IMR-90 (cell line): ENCODE results near the gene COLEC12. TPM values are rescaled to one million over a fixed set of nuclear protein-coding genes. Genes with fewer than 3 reads are reported as not detected.

Experiments used
- ATAC-seq: fragments of 200-7000 bp; cut with Tn5 transposase; 2 replicates; pipeline ENCODE4 v1.9.1; 2020; ENCODE audit warnings: low read depth, mild to moderate bottlenecking, moderate library complexity
- BruUV-seq: library from RNA; stranded (reverse); fragments of 400-500 nt; replicated peaks from 2 replicates; lab custom pipeline; 2021; lab: Mats Ljungman, UMichigan
- CTCF ChIA-PET: fragments of 300-600 bp; formaldehyde crosslinking; extraction: SDS; loops from one replicate; lab custom pipeline; 2021; ENCODE audit warnings: antibody characterized with exemption; lab: Yijun Ruan, JAX
- POLR2A ChIA-PET: fragments of 300-600 bp; sonication (Branson Sonifier 250); formaldehyde crosslinking; loops from one replicate; lab custom pipeline; 2022; ENCODE audit warnings: antibody characterized with exemption; ENCODE audit not compliant: unreplicated experiment; lab: Charles Lee
- DNase-seq: peaks from one replicate; pipeline ENCODE4 v3.0.0; 2013
- H2AFZ ChIP-seq: replicated peaks from 2 replicates; pipeline ENCODE3; 2013; ENCODE audit warnings: low read length, mild to moderate bottlenecking; ENCODE audit not compliant: poor library complexity
- H2AK5ac ChIP-seq: 2 replicates; pipeline ENCODE4 v1.6.1; 2013; ENCODE audit warnings: low read depth, low read length, inconsistent platforms
- H2AK9ac ChIP-seq: replicated peaks from 2 replicates; pipeline ENCODE3; 2013; ENCODE audit warnings: mild to moderate bottlenecking, low read depth, low read length, moderate library complexity; ENCODE audit not compliant: poor library complexity
- H2BK120ac ChIP-seq: 2 replicates; pipeline ENCODE4 v1.6.1; 2013; ENCODE audit warnings: low read depth, low read length, inconsistent platforms
- H2BK15ac ChIP-seq: 3 replicates; pipeline ENCODE4 v1.6.1; 2013; ENCODE audit warnings: low read depth, low read length, inconsistent platforms
- H2BK20ac ChIP-seq: 2 replicates; pipeline ENCODE4 v1.6.1; 2013; ENCODE audit warnings: low read depth, mild to moderate bottlenecking, inconsistent platforms, low read length, moderate library complexity
- H2BK5ac ChIP-seq: 2 replicates; pipeline ENCODE4 v1.6.1; 2013; ENCODE audit warnings: mild to moderate bottlenecking, low read depth, low read length, inconsistent platforms; ENCODE audit not compliant: poor library complexity, severe bottlenecking
- H3K14ac ChIP-seq: replicated peaks from 2 replicates; pipeline ENCODE4 v1.6.1; 2013; ENCODE audit warnings: low read depth, low read length, inconsistent platforms
- H3K18ac ChIP-seq: 2 replicates; pipeline ENCODE4 v1.6.1; 2013; ENCODE audit warnings: low read depth, low read length, control low read depth
- H3K23ac ChIP-seq: 2 replicates; pipeline ENCODE4 v1.6.1; 2013; ENCODE audit warnings: low read depth, low read length, inconsistent platforms
- H3K27ac ChIP-seq: 2 replicates; pipeline ENCODE4 v1.5.1; 2013; ENCODE audit warnings: mild to moderate bottlenecking, control low read depth, low read length; ENCODE audit not compliant: insufficient read depth
- H3K27me3 ChIP-seq: 2 replicates; pipeline ENCODE4 v1.6.1; 2013; ENCODE audit warnings: low read length; ENCODE audit not compliant: control insufficient read depth, insufficient read depth
- H3K36me3 ChIP-seq: 2 replicates; pipeline ENCODE4 v1.6.1; 2013; ENCODE audit warnings: low read length, mixed read lengths; ENCODE audit not compliant: control insufficient read depth, insufficient read depth
- H3K4ac ChIP-seq: 2 replicates; pipeline ENCODE4 v1.6.1; 2013; ENCODE audit warnings: low read depth, low read length, inconsistent platforms
- H3K4me1 ChIP-seq: 2 replicates; pipeline ENCODE4 v1.6.1; 2013; ENCODE audit warnings: low read length, mixed read lengths; ENCODE audit not compliant: control insufficient read depth, insufficient read depth
- H3K4me2 ChIP-seq: 2 replicates; pipeline ENCODE4 v1.6.1; 2013; ENCODE audit warnings: low read depth, mild to moderate bottlenecking, control low read depth, low read length, moderate library complexity
- H3K4me3 ChIP-seq: 2 replicates; pipeline ENCODE4 v1.5.1; 2013; ENCODE audit warnings: low read depth, mild to moderate bottlenecking, control low read depth, low read length, moderate library complexity; ENCODE audit not compliant: insufficient read depth
- H3K56ac ChIP-seq: 2 replicates; pipeline ENCODE4 v1.6.1; 2013; ENCODE audit warnings: low read length, inconsistent platforms; ENCODE audit not compliant: insufficient read depth; ENCODE audit errors: extremely low read depth
- H3K79me1 ChIP-seq, 2 experiments: 2 replicates each; pipeline ENCODE4 v1.6.1; 2013; ENCODE audit warnings: low read length in 2 of 2, inconsistent platforms in 1 of 2, low read depth in 1 of 2
- H3K9ac ChIP-seq: 2 replicates; pipeline ENCODE4 v1.6.1; 2013; ENCODE audit warnings: low read depth, low read length, control low read depth
- H3K9me1 ChIP-seq: 2 replicates; pipeline ENCODE4 v1.6.1; 2013; ENCODE audit warnings: low read length, inconsistent platforms; ENCODE audit not compliant: insufficient read depth
- H3K9me3 ChIP-seq: 2 replicates; pipeline ENCODE4 v1.6.1; 2013; ENCODE audit warnings: low read length; ENCODE audit not compliant: control insufficient read depth, insufficient read depth
- H4K20me1 ChIP-seq: 2 replicates; pipeline ENCODE4 v1.6.1; 2013; ENCODE audit warnings: low read length, inconsistent platforms; ENCODE audit not compliant: insufficient read depth
- H4K5ac ChIP-seq: 2 replicates; pipeline ENCODE4 v1.6.1; 2013; ENCODE audit warnings: mild to moderate bottlenecking, low read depth, low read length, control low read depth
- H4K8ac ChIP-seq, 2 experiments: 2 replicates each; pipeline ENCODE4 v1.6.1; 2013; ENCODE audit warnings: low read depth in 2 of 2, low read length in 2 of 2, control low read depth in 1 of 2, inconsistent platforms in 1 of 2
- H4K91ac ChIP-seq: 2 replicates; pipeline ENCODE4 v1.6.1; 2013; ENCODE audit warnings: low read depth, low read length, inconsistent platforms; ENCODE audit not compliant: insufficient read depth
- BHLHE40 ChIP-seq: fragments of 150-350 bp; IDR thresholded peaks from 2 replicates; pipeline ENCODE4 v1.6.1; 2016; ENCODE audit warnings: mild to moderate bottlenecking, low read depth, low read length
- FOS ChIP-seq: fragments of 150-350 bp; IDR thresholded peaks from 2 replicates; pipeline ENCODE4 v1.6.1; 2016; ENCODE audit warnings: low read depth, low read length
- RAD21 ChIP-seq: IDR thresholded peaks from 2 replicates; pipeline ENCODE4 v1.6.1; 2012; ENCODE audit warnings: low read length, improper control_type of control experiment
- WGBS, 2 experiments: methylation state at CpG; one replicate each; pipeline versions ENCODE4 v1.1.5 to v1.1.7; 2013; ENCODE audit warnings: missing lambda C conversion rate in 2 of 2; ENCODE audit not compliant: insufficient read length in 1 of 2; ENCODE audit errors: extremely low coverage in 2 of 2; 5-methylcytosine and 5-hydroxymethylcytosine counted together
- dilution Hi-C: fragments of 300-500 bp; cut with HindIII; formaldehyde crosslinking; loops from one replicate; pipeline ENCODE4 v1.14.3; 2018; ENCODE audit warnings: low sequenced_read_pairs; ENCODE audit not compliant: unreplicated experiment
- in situ Hi-C: fragments of 300-500 bp; cut with MboI; formaldehyde crosslinking; loops from 3 replicates; pipeline ENCODE4 v1.14.3; 2019; ENCODE audit warnings: low sequenced_read_pairs, inconsistent platforms, mixed read lengths
- intact Hi-C: fragments of 100-400 bp; cut with micrococcal nuclease; formaldehyde crosslinking; loops from 2 replicates; pipeline ENCODE4 v1.10.0; 2022
- polyA plus RNA-seq, 3 experiments: library from polyadenylated mRNA; depleted of rRNA; stranded (reverse); fragments of >200 nt; gene quantifications; 2 replicates each; pipeline ENCODE4 v1.2.3, GENCODE V29; 2012; ENCODE audit warnings: low replicate concordance in 1 of 3
- total RNA-seq: library from RNA; depleted of rRNA; stranded (reverse); fragments of >200 nt; gene quantifications from 2 replicates; pipeline ENCODE4 v1.2.3, GENCODE V29; 2012
- TF ChIP-seq, protein P1 (sequence below): fragments of 150-350 bp; IDR thresholded peaks from 2 replicates; pipeline ENCODE4 v1.6.1; 2016; ENCODE audit warnings: low read depth, mild to moderate bottlenecking, low read length, moderate library complexity, borderline replicate concordance

Gene COLEC12
- total and polyA plus RNA-seq, 2 of the 4 experiments (the other 2 are of a cell fraction): 1.0 to 2.3 TPM

DNA sequence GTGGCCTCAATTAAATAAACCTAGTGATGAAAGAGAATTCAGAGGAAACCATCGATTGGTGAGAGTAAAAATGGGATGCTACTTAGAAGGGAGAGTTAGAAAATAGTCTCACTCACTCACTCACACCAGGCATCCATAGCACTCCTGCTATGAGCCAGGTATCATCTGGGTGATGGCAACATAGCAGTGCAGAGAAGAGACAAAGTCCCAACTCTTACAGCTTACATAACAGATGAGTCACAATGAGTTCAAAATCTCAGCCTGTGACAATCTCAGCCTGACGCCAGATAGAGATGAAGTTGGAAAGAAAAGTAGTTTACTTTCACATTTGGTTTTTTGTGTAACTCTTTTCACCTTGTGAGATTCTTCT lies 177.3 kb downstream of the COLEC12 start:
- whole genome bisulfite sequencing, 2 experiments: no CpG with 5 or more reads among the region's 2 CpGs
- Histone ChIP-seq H2BK5ac (no peak overlapping the region), H4K8ac (no peak overlapping the region), H3K14ac (no peak overlapping the region), H3K36me3 (no peaks in the 10 kb centered on the region), H2BK15ac (no peak overlapping the region), H3K18ac (no peak overlapping the region), H3K27ac (no peak overlapping the region), H3K4me2 (peak overlapping the region; percentile 32; the same call in 1 of the 2 replicates), H2BK120ac (no peak overlapping the region), H3K4me3 (no peak overlapping the region), H3K9me3 (no peaks in the 10 kb centered on the region), H2AK5ac (no peak overlapping the region), H3K56ac (no peak overlapping the region), H3K9me1 (peaks cover 3% of the 10 kb centered on the region; the same call in 1 of the 2 replicates), H2AFZ (no peak overlapping the region), H4K5ac (no peak overlapping the region), H3K4ac (no peak overlapping the region), H3K23ac (no peak overlapping the region), H4K91ac (no peak overlapping the region), H3K4me1 (peaks cover 1% of the 10 kb centered on the region; the same call in 1 of the 2 replicates), H2BK20ac (no peak overlapping the region), H4K20me1 (peaks cover 14% of the 10 kb centered on the region; the same call in 1 of the 2 replicates), H3K79me1 (no peaks in the 10 kb centered on the region), H3K27me3 (peaks cover 50% of the 10 kb centered on the region), H2AK9ac (no peak overlapping the region), H3K9ac (no peak overlapping the region)
- in situ Hi-C loops: no loop called here
- no peak for TF ChIP-seq RAD21
- TF ChIP-seq FOS: no peak; the same call in 1 of the 2 replicates
- no peak for TF ChIP-seq BHLHE40
- TF ChIP-seq, protein P1, sequence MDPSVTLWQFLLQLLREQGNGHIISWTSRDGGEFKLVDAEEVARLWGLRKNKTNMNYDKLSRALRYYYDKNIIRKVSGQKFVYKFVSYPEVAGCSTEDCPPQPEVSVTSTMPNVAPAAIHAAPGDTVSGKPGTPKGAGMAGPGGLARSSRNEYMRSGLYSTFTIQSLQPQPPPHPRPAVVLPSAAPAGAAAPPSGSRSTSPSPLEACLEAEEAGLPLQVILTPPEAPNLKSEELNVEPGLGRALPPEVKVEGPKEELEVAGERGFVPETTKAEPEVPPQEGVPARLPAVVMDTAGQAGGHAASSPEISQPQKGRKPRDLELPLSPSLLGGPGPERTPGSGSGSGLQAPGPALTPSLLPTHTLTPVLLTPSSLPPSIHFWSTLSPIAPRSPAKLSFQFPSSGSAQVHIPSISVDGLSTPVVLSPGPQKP: no peak
- CTCF ChIA-PET: no interaction called here
- POLR2A ChIA-PET: no interaction called here
- no TSS peak for BruUV-seq
- DNase-seq (peak; percentile 38), ATAC-seq (no peak)
- intact Hi-C loops: loop anchor here (2.0 kb wide), 1 partner anchor 72 kb away; no protein-coding TSS in a partner anchor
- dilution Hi-C loops: no loop called here
